A549 (cell line): ENCODE results near the gene RBP3. TPM values are rescaled to one million over a fixed set of nuclear protein-coding genes. Genes with fewer than 3 reads are reported as not detected.

Source experiments
- ATAC-seq, 2 experiments: fragments of 200-7000 bp in 1 of 2; fragments of >200 bp in 1 of 2; cut with Nextera tagmentation in 1 of 2; cut with Tn5 transposase in 1 of 2; 3 replicates each; pipeline versions ENCODE4 v1.8.0 to v1.9.1; 2018 to 2020; ENCODE audit warnings: mild to moderate bottlenecking in 1 of 2, moderate library complexity in 1 of 2
- CTCF ChIA-PET: fragments of 300-600 bp; sonication (Branson Sonifier 250); formaldehyde crosslinking; extraction: SDS; loops from one replicate; lab custom pipeline; 2021; ENCODE audit warnings: antibody characterized with exemption, inconsistent platforms; lab: Yijun Ruan, JAX
- POLR2A ChIA-PET: fragments of 350-600 bp; formaldehyde crosslinking; extraction: SDS; loops from one replicate; lab custom pipeline; 2021; ENCODE audit warnings: antibody characterized with exemption, inconsistent platforms; lab: Yijun Ruan, JAX
- DNase-seq, 2 experiments: peaks; one replicate each; pipeline versions ENCODE4 v3.0.0 to v3.0.0-alpha.2; 2011 to 2016; ENCODE audit warnings: low read depth in 1 of 2, low spot score in 1 of 2
- FAIRE-seq: peaks from 2 replicates; lab custom pipeline; 2011; peaks lifted over from hg19 to GRCh38; lab: Jason Lieb, UNC
- H3K27ac ChIP-seq, 2 experiments: fragments of >200 bp; sonication (Bioruptor Twin); formaldehyde crosslinking; 3 replicates each; pipeline ENCODE4 v1.5.1; 2016 to 2017
- H3K4me1 ChIP-seq: fragments of >200 bp; sonication (Bioruptor Twin); formaldehyde crosslinking; 3 replicates; pipeline ENCODE4 v1.6.1; 2016
- H3K4me2 ChIP-seq: fragments of >200 bp; sonication (Bioruptor Twin); formaldehyde crosslinking; 3 replicates; pipeline ENCODE4 v1.6.1; 2016
- H3K4me3 ChIP-seq: fragments of >200 bp; sonication (Bioruptor Twin); formaldehyde crosslinking; 3 replicates; pipeline ENCODE4 v1.5.1; 2016
- H3K9me3 ChIP-seq: fragments of >200 bp; sonication (Bioruptor Twin); formaldehyde crosslinking; 3 replicates; pipeline ENCODE4 v1.6.1; 2016
- BHLHE40 ChIP-seq: IDR thresholded peaks from 2 replicates; pipeline ENCODE4 v1.6.1; 2012; ENCODE audit warnings: low read depth, low read length, inconsistent platforms
- CEBPB ChIP-seq, 2 experiments: fragments of >200 bp in 1 of 2; sonication (Bioruptor Twin) in 1 of 2; formaldehyde crosslinking in 1 of 2; IDR thresholded peaks; 2 replicates each; pipeline ENCODE4 v1.6.1; 2012 to 2016
- EHF ChIP-seq: fragments of 250-450 bp; sonication (Bioruptor Pico); IDR thresholded peaks from 2 replicates; pipeline ENCODE4 v1.5.0; 2020; ENCODE audit warnings: mild to moderate bottlenecking
- FOXS1 ChIP-seq: fragments of 250-450 bp; sonication (Bioruptor Pico); IDR thresholded peaks from 2 replicates; pipeline ENCODE4 v1.5.0; 2020; ENCODE audit warnings: mild to moderate bottlenecking, moderate library complexity
- PHF8 ChIP-seq: fragments of 200-600 bp; sonication (generic); IDR thresholded peaks from 2 replicates; pipeline ENCODE4 v1.6.1; 2016; ENCODE audit warnings: low read depth, mild to moderate bottlenecking, antibody characterized with exemption, moderate library complexity, borderline replicate concordance
- POLR2AphosphoS2 ChIP-seq: conservative IDR thresholded peaks from 2 replicates; pipeline ENCODE4 v1.6.1; 2012; ENCODE audit warnings: low read length, improper control_type of control experiment, inconsistent platforms
- RAD21 ChIP-seq, 2 experiments: fragments of >200 bp in 1 of 2; sonication (Bioruptor Twin) in 1 of 2; formaldehyde crosslinking in 1 of 2; IDR thresholded peaks in 1 of 2; conservative IDR thresholded peaks in 1 of 2; 2 replicates in 1 of 2; 3 replicates in 1 of 2; pipeline ENCODE4 v1.6.1; 2012 to 2018; ENCODE audit warnings: inconsistent platforms in 1 of 2
- RARB ChIP-seq: fragments of 250-450 bp; sonication (Bioruptor Pico); IDR thresholded peaks from 2 replicates; pipeline ENCODE4 v1.8.0; 2021; ENCODE audit warnings: mild to moderate bottlenecking, moderate library complexity
- SMC3 ChIP-seq: fragments of >200 bp; sonication (Bioruptor Twin); formaldehyde crosslinking; IDR thresholded peaks from 3 replicates; pipeline ENCODE4 v1.6.1; 2018; ENCODE audit warnings: inconsistent platforms
- WGBS: methylation state at CpG from one replicate; pipeline ENCODE4 v1.1.6; 2017; ENCODE audit errors: missing lambda C conversion rate; 5-methylcytosine and 5-hydroxymethylcytosine counted together
- polyA plus RNA-seq, 4 experiments: library from polyadenylated mRNA; depleted of rRNA in 3 of 4; stranded (reverse); fragments of >200 nt; fragmentation: RNase III in 1 of 4; extraction: RNeasy Plus Mini Kit Qiagen cat#74134 plus additional on column Dnase treatment in 1 of 4; gene quantifications; 2 replicates in 3 of 4; 3 replicates in 1 of 4; pipeline ENCODE4 v1.2.3, GENCODE V29; 2011 to 2017
- TF ChIP-seq, protein P1 (sequence below): IDR thresholded peaks from 2 replicates; pipeline ENCODE4 v1.6.1; 2012
- TF ChIP-seq, protein P2 (sequence below): fragments of >200 bp; sonication (Bioruptor Twin); formaldehyde crosslinking; IDR thresholded peaks from 3 replicates; pipeline ENCODE4 v1.5.1; 2016
- TF ChIP-seq, protein P3 (sequence below): fragments of >200 bp; sonication (Bioruptor Twin); formaldehyde crosslinking; IDR thresholded peaks from 2 replicates; pipeline ENCODE4 v1.6.1; 2016
- TF ChIP-seq, protein P4 (sequence below): fragments of 200-600 bp; sonication (generic); IDR thresholded peaks from 2 replicates; pipeline ENCODE4 v1.6.1; 2016; ENCODE audit warnings: antibody characterized with exemption, mild to moderate bottlenecking, moderate library complexity
- TF ChIP-seq, protein P5 (sequence below): IDR thresholded peaks from 2 replicates; pipeline ENCODE4 v1.6.1; 2012; ENCODE audit warnings: low read depth, borderline replicate concordance

The RBP3 gene
- polyA plus RNA-seq, 2 of the 4 experiments (the other 2 are of a cell fraction): not detected

DNA sequence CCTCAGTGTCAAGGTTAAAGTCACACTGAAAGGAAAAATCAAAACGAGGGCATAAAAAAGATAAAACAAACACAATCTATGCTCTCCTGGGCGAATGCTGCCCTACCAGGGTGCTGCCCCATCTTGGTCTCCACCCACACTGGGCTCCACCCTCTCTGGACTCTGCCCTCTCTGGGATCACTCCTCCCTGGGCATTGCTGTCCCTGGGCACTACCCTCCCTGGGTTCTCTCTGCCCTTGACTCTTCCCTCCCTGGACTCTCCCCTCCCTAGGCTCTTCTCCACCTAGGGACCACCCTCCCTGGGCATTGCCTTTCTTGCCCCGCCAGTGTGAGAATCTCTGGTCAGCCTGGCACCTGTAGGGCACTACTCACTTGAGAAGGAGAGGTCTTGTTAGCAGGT lies 17.4 kb upstream of the RBP3 start:
- H3K4me3 ChIP-seq: no peak overlapping the region
- 35% methylated on average over 3 of the region's 3 CpGs for WGBS
- FAIRE-seq (no peak), DNase-seq (no peak), ATAC-seq (peak; percentile 65 to 82; a peak in 3 of 6 replicates)
- peaks cover 6% of the 10 kb centered on the region; the same call in 1 of the 3 replicates for H3K4me1 ChIP-seq
- H3K9me3 ChIP-seq: no peaks in the 10 kb centered on the region
- ChIA-PET CTCF (interaction anchor here (3.2 kb wide), 1 partner anchor 9 kb away, joined by 11 read pairs; no protein-coding TSS in a partner anchor), POLR2A (no interaction called here)
- no peak overlapping the region for H3K27ac ChIP-seq
- H3K4me2 ChIP-seq: 0 out of 3 replicates have a peak overlapping the region, but pooled peaks have one; percentile 14
- no peak for TF ChIP-seq BHLHE40
- TF ChIP-seq, protein P1, sequence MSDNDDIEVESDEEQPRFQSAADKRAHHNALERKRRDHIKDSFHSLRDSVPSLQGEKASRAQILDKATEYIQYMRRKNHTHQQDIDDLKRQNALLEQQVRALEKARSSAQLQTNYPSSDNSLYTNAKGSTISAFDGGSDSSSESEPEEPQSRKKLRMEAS: no peak
- TF ChIP-seq, protein P2, sequence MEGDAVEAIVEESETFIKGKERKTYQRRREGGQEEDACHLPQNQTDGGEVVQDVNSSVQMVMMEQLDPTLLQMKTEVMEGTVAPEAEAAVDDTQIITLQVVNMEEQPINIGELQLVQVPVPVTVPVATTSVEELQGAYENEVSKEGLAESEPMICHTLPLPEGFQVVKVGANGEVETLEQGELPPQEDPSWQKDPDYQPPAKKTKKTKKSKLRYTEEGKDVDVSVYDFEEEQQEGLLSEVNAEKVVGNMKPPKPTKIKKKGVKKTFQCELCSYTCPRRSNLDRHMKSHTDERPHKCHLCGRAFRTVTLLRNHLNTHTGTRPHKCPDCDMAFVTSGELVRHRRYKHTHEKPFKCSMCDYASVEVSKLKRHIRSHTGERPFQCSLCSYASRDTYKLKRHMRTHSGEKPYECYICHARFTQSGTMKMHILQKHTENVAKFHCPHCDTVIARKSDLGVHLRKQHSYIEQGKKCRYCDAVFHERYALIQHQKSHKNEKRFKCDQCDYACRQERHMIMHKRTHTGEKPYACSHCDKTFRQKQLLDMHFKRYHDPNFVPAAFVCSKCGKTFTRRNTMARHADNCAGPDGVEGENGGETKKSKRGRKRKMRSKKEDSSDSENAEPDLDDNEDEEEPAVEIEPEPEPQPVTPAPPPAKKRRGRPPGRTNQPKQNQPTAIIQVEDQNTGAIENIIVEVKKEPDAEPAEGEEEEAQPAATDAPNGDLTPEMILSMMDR: no peak
- TF ChIP-seq CEBPB (IDR thresholded peaks at IDR 0.05): no peak
- no peak for TF ChIP-seq EHF (CRISPR knock-in tag)
- TF ChIP-seq, protein P3, sequence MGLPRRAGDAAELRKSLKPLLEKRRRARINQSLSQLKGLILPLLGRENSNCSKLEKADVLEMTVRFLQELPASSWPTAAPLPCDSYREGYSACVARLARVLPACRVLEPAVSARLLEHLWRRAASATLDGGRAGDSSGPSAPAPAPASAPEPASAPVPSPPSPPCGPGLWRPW: no peak
- no peak for TF ChIP-seq RAD21 (conservative IDR thresholded peaks at IDR 0.05 in 1 of 2, IDR thresholded peaks at IDR 0.05 in 1 of 2)
- no peak for TF ChIP-seq FOXS1
- TF ChIP-seq SMC3: no peak
- TF ChIP-seq RARB (CRISPR knock-in tag): no peak
- no peak for TF ChIP-seq PHF8

DNA sequence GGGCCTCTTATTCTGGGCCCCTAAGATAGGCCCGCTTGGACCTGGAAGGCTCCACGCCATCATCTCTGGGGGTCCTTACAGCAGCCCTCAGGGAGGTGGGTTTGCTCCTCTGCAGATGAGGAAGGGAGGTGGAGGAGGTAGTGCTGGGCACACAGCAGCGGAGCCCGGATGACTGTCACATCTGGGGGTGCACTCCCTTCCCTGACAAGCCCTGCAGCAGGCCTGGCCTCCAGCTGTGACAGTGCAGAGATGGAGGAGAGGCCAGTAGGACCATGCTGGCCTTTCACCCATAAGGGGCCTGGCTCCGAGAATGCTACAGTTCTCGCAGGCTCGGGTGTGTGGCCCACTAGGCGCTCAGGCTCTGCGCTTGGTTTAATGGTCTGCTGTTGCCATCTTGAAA lies 16.7 kb upstream of the RBP3 start:
- H3K4me3 ChIP-seq: no peak overlapping the region
- no peaks in the 10 kb centered on the region for H3K9me3 ChIP-seq
- no peak overlapping the region for H3K4me2 ChIP-seq
- TF ChIP-seq, protein P4, sequence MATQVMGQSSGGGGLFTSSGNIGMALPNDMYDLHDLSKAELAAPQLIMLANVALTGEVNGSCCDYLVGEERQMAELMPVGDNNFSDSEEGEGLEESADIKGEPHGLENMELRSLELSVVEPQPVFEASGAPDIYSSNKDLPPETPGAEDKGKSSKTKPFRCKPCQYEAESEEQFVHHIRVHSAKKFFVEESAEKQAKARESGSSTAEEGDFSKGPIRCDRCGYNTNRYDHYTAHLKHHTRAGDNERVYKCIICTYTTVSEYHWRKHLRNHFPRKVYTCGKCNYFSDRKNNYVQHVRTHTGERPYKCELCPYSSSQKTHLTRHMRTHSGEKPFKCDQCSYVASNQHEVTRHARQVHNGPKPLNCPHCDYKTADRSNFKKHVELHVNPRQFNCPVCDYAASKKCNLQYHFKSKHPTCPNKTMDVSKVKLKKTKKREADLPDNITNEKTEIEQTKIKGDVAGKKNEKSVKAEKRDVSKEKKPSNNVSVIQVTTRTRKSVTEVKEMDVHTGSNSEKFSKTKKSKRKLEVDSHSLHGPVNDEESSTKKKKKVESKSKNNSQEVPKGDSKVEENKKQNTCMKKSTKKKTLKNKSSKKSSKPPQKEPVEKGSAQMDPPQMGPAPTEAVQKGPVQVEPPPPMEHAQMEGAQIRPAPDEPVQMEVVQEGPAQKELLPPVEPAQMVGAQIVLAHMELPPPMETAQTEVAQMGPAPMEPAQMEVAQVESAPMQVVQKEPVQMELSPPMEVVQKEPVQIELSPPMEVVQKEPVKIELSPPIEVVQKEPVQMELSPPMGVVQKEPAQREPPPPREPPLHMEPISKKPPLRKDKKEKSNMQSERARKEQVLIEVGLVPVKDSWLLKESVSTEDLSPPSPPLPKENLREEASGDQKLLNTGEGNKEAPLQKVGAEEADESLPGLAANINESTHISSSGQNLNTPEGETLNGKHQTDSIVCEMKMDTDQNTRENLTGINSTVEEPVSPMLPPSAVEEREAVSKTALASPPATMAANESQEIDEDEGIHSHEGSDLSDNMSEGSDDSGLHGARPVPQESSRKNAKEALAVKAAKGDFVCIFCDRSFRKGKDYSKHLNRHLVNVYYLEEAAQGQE: no peak
- TF ChIP-seq, protein P5, sequence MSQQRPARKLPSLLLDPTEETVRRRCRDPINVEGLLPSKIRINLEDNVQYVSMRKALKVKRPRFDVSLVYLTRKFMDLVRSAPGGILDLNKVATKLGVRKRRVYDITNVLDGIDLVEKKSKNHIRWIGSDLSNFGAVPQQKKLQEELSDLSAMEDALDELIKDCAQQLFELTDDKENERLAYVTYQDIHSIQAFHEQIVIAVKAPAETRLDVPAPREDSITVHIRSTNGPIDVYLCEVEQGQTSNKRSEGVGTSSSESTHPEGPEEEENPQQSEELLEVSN: no peak
- TF ChIP-seq RARB (CRISPR knock-in tag): no peak
- POLR2A ChIA-PET: no interaction called here
- CTCF ChIA-PET: interaction anchor here (1.1 to 3.2 kb wide), 2 partner anchors 9 to 307 kb away, joined by 3 to 11 read pairs; no protein-coding TSS in a partner anchor
- no peak for FAIRE-seq
- 84% methylated on average over 8 of the region's 9 CpGs for WGBS
- DNase-seq: no peak
- ATAC-seq: no peak
- peaks cover 6% of the 10 kb centered on the region; the same call in 1 of the 3 replicates for H3K4me1 ChIP-seq
- H3K27ac ChIP-seq: no peak overlapping the region

DNA sequence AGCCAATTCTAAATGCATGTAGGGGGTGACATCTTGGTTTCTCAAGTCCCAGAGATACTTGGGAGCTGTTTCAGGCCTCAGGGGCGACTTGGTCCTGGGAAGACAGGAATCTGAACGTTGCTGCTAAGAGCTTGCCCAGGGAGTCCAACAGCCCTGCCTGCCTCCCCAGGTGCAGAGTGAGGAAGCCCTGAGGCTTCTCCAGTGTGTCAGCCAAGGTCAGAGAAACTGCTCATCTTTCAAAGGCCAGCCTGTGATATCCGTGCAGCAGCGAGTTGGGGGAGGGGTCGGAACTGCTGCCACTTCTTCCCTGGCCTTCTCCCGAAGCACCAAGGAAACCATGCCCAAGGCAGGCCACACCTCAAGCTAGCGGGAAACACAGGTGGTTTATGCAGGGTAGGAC lies 16.2 kb upstream of the RBP3 start:
- CTCF ChIA-PET: interaction anchor here (1.1 to 3.2 kb wide), 3 partner anchors 8 to 308 kb away, joined by 3 to 11 read pairs (median 11); no protein-coding TSS in a partner anchor
- DNase-seq (no peak), ATAC-seq (no peak), FAIRE-seq (no peak)
- Histone ChIP-seq H3K27ac (no peak overlapping the region), H3K4me1 (peaks cover 6% of the 10 kb centered on the region; the same call in 1 of the 3 replicates), H3K4me2 (no peak overlapping the region), H3K9me3 (no peaks in the 10 kb centered on the region), H3K4me3 (no peak overlapping the region)
- 59% methylated on average over 7 of the region's 7 CpGs for WGBS
- POLR2A ChIA-PET: no interaction called here
- TF ChIP-seq, protein P2: no peak
- TF ChIP-seq POLR2AphosphoS2 (no peak), EHF (CRISPR knock-in tag) (no peak)
